ENCODE results near the gene MACROD2. TPM values are rescaled to one million over a fixed set of nuclear protein-coding genes. Genes with fewer than 3 reads are reported as not detected.

The MACROD2 gene
- total and polyA plus RNA-seq, 2 of the 4 experiments (the other 2 are of a cell fraction): not detected

- H4K91ac ChIP-seq (ENCODE audit: insufficient read depth, low read depth, low read length): no peak overlapping the region
Observed at GRCh38 chr20:14319704-14320103, 324.4 kb downstream of the MACROD2 start.

More at GRCh38 chr20:14319704-14320103, 324.4 kb downstream of the MACROD2 start:
- no peak overlapping the region for H3K14ac ChIP-seq (replicated peaks; ENCODE audit: low read depth, low read length)
- H4K20me1 ChIP-seq (ENCODE audit: insufficient read depth, low read length): no peaks in the 10 kb centered on the region
- no peak for TF ChIP-seq CEBPB (IDR thresholded peaks at IDR 0.05; ENCODE audit: low read depth, low read length)
- TF ChIP-seq RFX5 (IDR thresholded peaks at IDR 0.05; ENCODE audit: low read depth, low read length): no peak
- no peak for TF ChIP-seq MAFK (IDR thresholded peaks at IDR 0.05; ENCODE audit: low read depth, low read length)
- TF ChIP-seq RAD21 (IDR thresholded peaks at IDR 0.05; ENCODE audit: low read length): no peak
- no peak for TF ChIP-seq USF2 (IDR thresholded peaks at IDR 0.05; ENCODE audit: low read depth, low read length)
- no peak for TF ChIP-seq NFE2L2 (IDR thresholded peaks at IDR 0.05; ENCODE audit: low read depth, low read length)
- TF ChIP-seq POLR2A (IDR thresholded peaks at IDR 0.05; ENCODE audit: low read depth, low read length): no peak
- TF ChIP-seq SMC3 (IDR thresholded peaks at IDR 0.05; ENCODE audit: low read depth, low read length): no peak
- no peak for TF ChIP-seq CTCF (conservative IDR thresholded peaks at IDR 0.05; ENCODE audit: low read depth, low read length)
- TF ChIP-seq BHLHE40 (IDR thresholded peaks at IDR 0.05; ENCODE audit: low read depth, low read length): no peak
- TF ChIP-seq MXI1 (IDR thresholded peaks at IDR 0.05; ENCODE audit: borderline replicate concordance, low read depth, low read length): no peak
- no peak for TF ChIP-seq MAZ (IDR thresholded peaks at IDR 0.05; ENCODE audit: borderline replicate concordance, low read depth, low read length)
- TF ChIP-seq FOS (IDR thresholded peaks at IDR 0.05; ENCODE audit: low read depth, low read length): no peak
- no peak for TF ChIP-seq RCOR1 (IDR thresholded peaks at IDR 0.05; ENCODE audit: insufficient replicate concordance, low read length)
- TF ChIP-seq CHD1 (IDR thresholded peaks at IDR 0.05; ENCODE audit: low read depth, low read length): no peak
- no peak for TF ChIP-seq ELK1 (IDR thresholded peaks at IDR 0.05; ENCODE audit: borderline replicate concordance, low read depth, low read length)
- H3K9me3 ChIP-seq (ENCODE audit: control insufficient read depth, insufficient read depth, low read length): no peaks in the 10 kb centered on the region
- BruUV-seq (replicated peaks): no TSS peak
- H4K8ac ChIP-seq (ENCODE audit: low read depth in 2 of 2, low read length in 2 of 2): no peak overlapping the region
- no peak overlapping the region for H2BK20ac ChIP-seq (ENCODE audit: low read depth, low read length)
- H2AK9ac ChIP-seq (replicated peaks; ENCODE audit: low read depth, low read length, poor library complexity): no peak overlapping the region
- H3K79me1 ChIP-seq (ENCODE audit: low read depth in 1 of 2, low read length in 2 of 2): no peaks in the 10 kb centered on the region
- no peak overlapping the region for H3K23ac ChIP-seq (ENCODE audit: low read depth, low read length)
- no peak overlapping the region for H3K4ac ChIP-seq (ENCODE audit: low read depth, low read length)
- H3K56ac ChIP-seq (ENCODE audit: extremely low read depth, insufficient read depth, low read length): no peak overlapping the region
- CTCF ChIA-PET: interaction anchor here (0.6 to 0.7 kb wide), 2 partner anchors 64 to 1519 kb away, joined by 3 to 5 read pairs; no protein-coding TSS in a partner anchor
- H3K36me3 ChIP-seq (ENCODE audit: control insufficient read depth, insufficient read depth, low read length): no peaks in the 10 kb centered on the region
- H2AK5ac ChIP-seq (ENCODE audit: low read depth, low read length): no peak overlapping the region
- no peaks in the 10 kb centered on the region for H3K4me1 ChIP-seq (ENCODE audit: control insufficient read depth, insufficient read depth, low read length)
- H4K5ac ChIP-seq (ENCODE audit: low read depth, low read length): no peak overlapping the region
- ATAC-seq (ENCODE audit: low read depth) (no peak), DNase-seq (no peak)
- dilution Hi-C loops (cut with HindIII; ENCODE audit: low sequenced_read_pairs, unreplicated experiment) (no loop called here), intact Hi-C loops (cut with micrococcal nuclease) (no loop called here), in situ Hi-C loops (cut with MboI; ENCODE audit: low sequenced_read_pairs) (no loop called here)
- no peak overlapping the region for H3K9ac ChIP-seq (ENCODE audit: low read depth, low read length)
- no peaks in the 10 kb centered on the region for H3K9me1 ChIP-seq (ENCODE audit: insufficient read depth, low read length)
- POLR2A ChIA-PET (ENCODE audit: unreplicated experiment): no interaction called here
- H3K4me2 ChIP-seq (ENCODE audit: low read depth, low read length): no peak overlapping the region
- H2BK15ac ChIP-seq (ENCODE audit: low read depth, low read length): no peak overlapping the region
- H3K27ac ChIP-seq (ENCODE audit: insufficient read depth, low read length): no peak overlapping the region
- WGBS, 2 experiments (ENCODE audit: extremely low coverage in 2 of 2, insufficient read length in 1 of 2): no CpG with 5 or more reads among the region's 1 CpG
- no peak overlapping the region for H3K18ac ChIP-seq (ENCODE audit: low read depth, low read length)
- H2AFZ ChIP-seq (replicated peaks; ENCODE audit: low read length, poor library complexity): no peak overlapping the region
- no peak overlapping the region for H2BK5ac ChIP-seq (ENCODE audit: low read depth, low read length, poor library complexity, severe bottlenecking)
- H3K27me3 ChIP-seq (ENCODE audit: control insufficient read depth, insufficient read depth, low read length): no peaks in the 10 kb centered on the region
- H3K4me3 ChIP-seq (ENCODE audit: insufficient read depth, low read depth, low read length): no peak overlapping the region
- H2BK120ac ChIP-seq (ENCODE audit: low read depth, low read length): no peak overlapping the region

Measured in IMR-90 (cell line).